Endodermal cell (in vitro differentiated cells): ENCODE data around the gene FAM221B. TPM values are rescaled to one million over a fixed set of nuclear protein-coding genes. Genes with fewer than 3 reads are reported as not detected.
A peak's percentile ranks its signal among the peaks of the same experiment; 100 is the strongest.

Experiments used
- DNase-seq: peaks from one replicate; pipeline ENCODE4 v3.0.0-alpha.2; 2017
- H3K27ac ChIP-seq: 2 replicates; pipeline ENCODE4 v1.5.1; 2013; ENCODE audit warnings: mild to moderate bottlenecking, low read depth, low read length, moderate library complexity
- H3K27me3 ChIP-seq: 2 replicates; pipeline ENCODE4 v1.6.1; 2013; ENCODE audit warnings: mild to moderate bottlenecking, low read length, moderate library complexity; ENCODE audit not compliant: insufficient read depth, control insufficient read depth, poor library complexity, severe bottlenecking
- H3K36me3 ChIP-seq: 2 replicates; pipeline ENCODE4 v1.7.0; 2013; ENCODE audit warnings: mild to moderate bottlenecking, low read length, moderate library complexity; ENCODE audit not compliant: control insufficient read depth, insufficient read depth
- H3K4me1 ChIP-seq: one replicate; pipeline ENCODE4 v1.7.0; 2013; ENCODE audit warnings: low read length; ENCODE audit not compliant: control insufficient read depth, insufficient read depth
- H3K4me3 ChIP-seq: 2 replicates; pipeline ENCODE4 v1.5.1; 2013; ENCODE audit warnings: mild to moderate bottlenecking, low read length, moderate library complexity
- H3K9ac ChIP-seq: 2 replicates; pipeline ENCODE4 v1.6.1; 2013; ENCODE audit warnings: mild to moderate bottlenecking, low read length, moderate library complexity; ENCODE audit not compliant: poor library complexity, severe bottlenecking; ENCODE audit errors: extremely low read depth
- H3K9me3 ChIP-seq: 2 replicates; pipeline ENCODE4 v1.6.1; 2013; ENCODE audit warnings: mild to moderate bottlenecking, low read length, moderate library complexity; ENCODE audit not compliant: control insufficient read depth
- H3K27ac Mint-ChIP-seq: 2 replicates; pipeline ENCODE4 v1.8.0; 2020; ENCODE audit warnings: mixed read lengths
- H3K27me3 Mint-ChIP-seq: 2 replicates; pipeline ENCODE4 v1.8.0; 2021; ENCODE audit warnings: mild to moderate bottlenecking, mixed read lengths; ENCODE audit not compliant: insufficient read depth
- H3K36me3 Mint-ChIP-seq: 2 replicates; pipeline ENCODE4 v1.8.0; 2020; ENCODE audit warnings: low read depth, mixed read lengths
- H3K4me1 Mint-ChIP-seq: 2 replicates; pipeline ENCODE4 v1.8.0; 2020; ENCODE audit warnings: mixed read lengths
- H3K4me3 Mint-ChIP-seq: 2 replicates; pipeline ENCODE4 v1.8.0; 2020; ENCODE audit warnings: mild to moderate bottlenecking, moderate library complexity, mixed read lengths
- H3K9me3 Mint-ChIP-seq: 2 replicates; pipeline ENCODE4 v1.8.0; 2020; ENCODE audit warnings: mild to moderate bottlenecking, mixed read lengths
- WGBS, 2 experiments: methylation state at CpG; one replicate each; pipeline versions ENCODE4 v1.1.5 to v1.1.7; 2013; ENCODE audit warnings: missing lambda C conversion rate in 2 of 2, mixed read lengths in 1 of 2; ENCODE audit not compliant: insufficient coverage in 1 of 2, insufficient read length in 1 of 2; 5-methylcytosine and 5-hydroxymethylcytosine counted together
- total RNA-seq, 2 donors: library from RNA; stranded (reverse); fragmentation: NEBNext Ultra II Directional in 1 of 2; extraction: Animal tissue kit (Norgen Biotek cat#: 25700) in 1 of 2; gene quantifications; 2 replicates in 1 of 2; 3 replicates in 1 of 2; pipeline ENCODE4 v1.2.1, GENCODE V29; 2021
- TF ChIP-seq, protein P1 (sequence below): fragments of 200-600 bp; sonication (generic); conservative IDR thresholded peaks from 2 replicates; pipeline ENCODE4 v1.5.0; 2021; ENCODE audit warnings: antibody characterized with exemption, mild to moderate bottlenecking

FAM221B gene
- total RNA-seq, 2 donors from 2014 or later = 0.22 TPM; not detected in 1

DNA sequence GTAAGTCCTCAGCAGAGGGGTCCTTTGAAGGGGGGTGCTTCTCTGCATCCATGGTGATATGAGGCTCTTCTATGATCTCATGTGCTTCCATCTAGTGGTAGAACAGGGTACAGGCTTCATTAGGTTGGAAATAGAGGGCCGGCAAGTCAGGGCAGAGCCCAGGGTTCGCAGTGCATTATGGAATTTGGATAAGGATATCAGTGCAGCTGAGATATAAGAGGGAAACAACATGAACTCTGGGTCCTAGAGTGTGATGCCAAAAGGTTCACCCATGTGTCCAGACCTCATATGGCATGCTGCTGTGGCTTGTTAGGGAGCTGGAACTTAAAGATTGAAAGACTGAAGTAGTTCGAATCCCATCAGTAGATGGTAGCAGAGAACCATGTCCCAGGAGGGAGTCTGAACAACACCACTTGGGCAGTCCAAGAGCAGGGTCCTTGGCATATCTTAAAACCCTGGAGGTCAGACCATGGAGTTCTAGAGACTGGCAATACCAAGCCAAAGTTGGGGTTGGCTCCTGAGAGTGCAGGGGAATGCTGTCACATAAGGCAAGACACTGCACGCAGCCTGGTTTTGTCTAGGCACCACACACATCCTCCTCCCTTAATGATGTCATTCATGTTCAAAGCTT lies 2.3 kb downstream of the FAM221B start:
- Mint-ChIP-seq H3K9me3 (no peaks in the 10 kb centered on the region), H3K27ac (no peak overlapping the region), H3K27me3 (peaks cover 5% of the 10 kb centered on the region), H3K4me3 (no peak overlapping the region), H3K36me3 (no peaks in the 10 kb centered on the region), H3K4me1 (peaks cover 13% of the 10 kb centered on the region)
- H3K27ac ChIP-seq = no peak overlapping the region
- H3K9me3 ChIP-seq = no peaks in the 10 kb centered on the region
- DNase-seq = peak; percentile 73
- no peaks in the 10 kb centered on the region for H3K4me1 ChIP-seq
- H3K27me3 ChIP-seq = no peaks in the 10 kb centered on the region
- H3K4me3 ChIP-seq = no peak overlapping the region
- H3K36me3 ChIP-seq = no peaks in the 10 kb centered on the region
- TF ChIP-seq, protein P1, sequence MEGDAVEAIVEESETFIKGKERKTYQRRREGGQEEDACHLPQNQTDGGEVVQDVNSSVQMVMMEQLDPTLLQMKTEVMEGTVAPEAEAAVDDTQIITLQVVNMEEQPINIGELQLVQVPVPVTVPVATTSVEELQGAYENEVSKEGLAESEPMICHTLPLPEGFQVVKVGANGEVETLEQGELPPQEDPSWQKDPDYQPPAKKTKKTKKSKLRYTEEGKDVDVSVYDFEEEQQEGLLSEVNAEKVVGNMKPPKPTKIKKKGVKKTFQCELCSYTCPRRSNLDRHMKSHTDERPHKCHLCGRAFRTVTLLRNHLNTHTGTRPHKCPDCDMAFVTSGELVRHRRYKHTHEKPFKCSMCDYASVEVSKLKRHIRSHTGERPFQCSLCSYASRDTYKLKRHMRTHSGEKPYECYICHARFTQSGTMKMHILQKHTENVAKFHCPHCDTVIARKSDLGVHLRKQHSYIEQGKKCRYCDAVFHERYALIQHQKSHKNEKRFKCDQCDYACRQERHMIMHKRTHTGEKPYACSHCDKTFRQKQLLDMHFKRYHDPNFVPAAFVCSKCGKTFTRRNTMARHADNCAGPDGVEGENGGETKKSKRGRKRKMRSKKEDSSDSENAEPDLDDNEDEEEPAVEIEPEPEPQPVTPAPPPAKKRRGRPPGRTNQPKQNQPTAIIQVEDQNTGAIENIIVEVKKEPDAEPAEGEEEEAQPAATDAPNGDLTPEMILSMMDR = peak; percentile 88
- 64 to 66% methylated on average over 4 of the region's 4 CpGs for WGBS, 2 experiments
- H3K9ac ChIP-seq = no peak overlapping the region

DNA sequence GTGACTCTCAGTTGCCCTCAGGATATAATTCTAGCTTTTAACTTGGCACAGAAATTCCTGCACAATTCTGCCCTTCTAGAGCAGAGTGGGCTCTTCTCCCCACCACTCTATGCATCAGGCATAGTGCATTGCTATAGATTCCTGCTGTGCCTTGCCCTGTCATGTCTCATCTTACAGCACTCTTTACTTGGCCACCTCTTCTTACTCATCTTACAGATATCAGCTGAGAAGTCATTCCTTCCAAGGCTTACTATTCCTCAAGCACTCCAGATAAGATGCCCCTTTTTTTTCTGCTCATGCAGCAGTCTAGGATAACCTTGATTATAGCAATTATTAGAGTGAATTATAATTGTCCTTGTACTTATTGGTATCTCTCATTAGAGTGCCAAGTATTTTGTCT lies 5.6 kb downstream of the FAM221B start:
- H3K27ac Mint-ChIP-seq = no peak overlapping the region
- H3K4me1 Mint-ChIP-seq = peaks cover 3% of the 10 kb centered on the region
- no peak overlapping the region for H3K4me3 Mint-ChIP-seq
- Histone ChIP-seq H3K36me3 (no peaks in the 10 kb centered on the region), H3K27ac (no peak overlapping the region), H3K4me1 (no peaks in the 10 kb centered on the region), H3K9me3 (no peaks in the 10 kb centered on the region), H3K4me3 (no peak overlapping the region), H3K27me3 (peaks cover under 1% of the 10 kb centered on the region), H3K9ac (no peak overlapping the region)
- DNase-seq = no peak
- peaks cover 5% of the 10 kb centered on the region for H3K27me3 Mint-ChIP-seq
- TF ChIP-seq, protein P1 = no peak
- H3K36me3 Mint-ChIP-seq = no peaks in the 10 kb centered on the region
- no peaks in the 10 kb centered on the region for H3K9me3 Mint-ChIP-seq

DNA sequence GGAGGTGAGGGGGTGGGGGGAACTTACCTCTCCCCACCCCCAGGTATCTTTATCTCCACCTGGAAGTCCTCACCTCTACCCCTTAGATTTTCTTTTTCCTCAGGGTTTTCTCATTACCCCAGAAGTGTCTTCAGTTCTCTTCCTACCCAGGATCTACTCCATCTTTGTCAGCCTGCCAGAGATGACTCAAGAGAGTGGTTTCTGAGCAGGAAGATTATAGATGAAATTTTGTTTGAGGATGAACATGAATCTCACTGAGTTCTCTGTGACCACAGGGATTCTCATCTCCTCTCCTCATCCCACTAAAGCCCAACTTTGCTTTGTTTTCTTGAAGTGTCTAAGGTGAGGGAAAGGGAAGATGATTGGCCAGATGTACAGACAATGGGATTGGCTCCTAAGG lies 8.5 kb downstream of the FAM221B start:
- Histone ChIP-seq H3K27ac (no peak overlapping the region), H3K9me3 (no peaks in the 10 kb centered on the region), H3K4me3 (no peak overlapping the region), H3K9ac (no peak overlapping the region), H3K4me1 (no peaks in the 10 kb centered on the region), H3K27me3 (peaks cover 11% of the 10 kb centered on the region), H3K36me3 (no peaks in the 10 kb centered on the region)
- DNase-seq = no peak
- no peak overlapping the region for H3K27ac Mint-ChIP-seq
- H3K36me3 Mint-ChIP-seq = no peaks in the 10 kb centered on the region
- H3K4me3 Mint-ChIP-seq = no peak overlapping the region
- TF ChIP-seq, protein P1 = no peak
- peaks cover 3% of the 10 kb centered on the region for H3K4me1 Mint-ChIP-seq
- no peaks in the 10 kb centered on the region for H3K9me3 Mint-ChIP-seq
- H3K27me3 Mint-ChIP-seq = peaks cover 5% of the 10 kb centered on the region
